WTC11 (cell line): ENCODE data around the gene RAB35. TPM values are rescaled to one million over a fixed set of nuclear protein-coding genes. Genes with fewer than 3 reads are reported as not detected.
"Not testable (repeated sequence)": the region's sequence is repeated elsewhere in the genome, so short reads cannot be mapped to it uniquely, and the experiment has no call there.

Experiments
- ATAC-seq: fragments of 200-7000 bp; cut with Tn5 transposase; 2 replicates; pipeline ENCODE4 v1.10.0; 2021; ENCODE audit warnings: mild to moderate bottlenecking, moderate library complexity
- CTCF ChIA-PET: fragments of 300-600 bp; sonication (Branson Sonifier 250); formaldehyde crosslinking; loops from one replicate; lab custom pipeline; 2021; ENCODE audit warnings: antibody characterized with exemption; lab: Charles Lee
- POLR2A ChIA-PET: fragments of 350-600 bp; sonication (Branson Sonifier 250); formaldehyde crosslinking; loops from one replicate; lab custom pipeline; 2021; ENCODE audit warnings: antibody characterized with exemption; lab: Charles Lee
- DNase-seq: peaks from one replicate; pipeline ENCODE4 v3.0.0; 2021; ENCODE audit warnings: low spot score
- H3K27ac Mint-ChIP-seq: 2 replicates; pipeline ENCODE4 v1.8.0; 2021; ENCODE audit warnings: mixed read lengths
- H3K27me3 Mint-ChIP-seq: 2 replicates; pipeline ENCODE4 v1.8.0; 2021; ENCODE audit warnings: low read depth, mild to moderate bottlenecking, moderate library complexity, mixed read lengths
- H3K36me3 Mint-ChIP-seq: 2 replicates; pipeline ENCODE4 v1.8.0; 2021; ENCODE audit warnings: mixed read lengths
- H3K4me1 Mint-ChIP-seq: 2 replicates; pipeline ENCODE4 v1.8.0; 2022; ENCODE audit warnings: mixed read lengths
- H3K4me3 Mint-ChIP-seq: 2 replicates; pipeline ENCODE4 v1.8.0; 2021; ENCODE audit warnings: mild to moderate bottlenecking, moderate library complexity, mixed read lengths
- H3K9me3 Mint-ChIP-seq: 2 replicates; pipeline ENCODE4 v1.8.0; 2021; ENCODE audit warnings: mixed read lengths
- microRNA-seq: library from miRNA; unstranded; fragments of <30 nt; microRNA quantifications from one replicate; pipeline ENCODE4 v1.2.0, GENCODE V29; 2022; ENCODE audit warnings: borderline number of aligned reads
- total RNA-seq: library from RNA; stranded (reverse); gene quantifications from 3 replicates; pipeline ENCODE4 v1.2.3, GENCODE V29; 2021
- TF ChIP-seq, protein P1 (sequence below): sonication (generic); formaldehyde crosslinking; IDR thresholded peaks from 2 replicates; pipeline ENCODE4 v1.8.0; 2023; ENCODE audit warnings: missing genetic modification reagents, mild to moderate bottlenecking, borderline replicate concordance

Gene RAB35
- total RNA-seq, 1 experiment from 2014 or later, result 44.5 TPM

- TF ChIP-seq, protein P1, sequence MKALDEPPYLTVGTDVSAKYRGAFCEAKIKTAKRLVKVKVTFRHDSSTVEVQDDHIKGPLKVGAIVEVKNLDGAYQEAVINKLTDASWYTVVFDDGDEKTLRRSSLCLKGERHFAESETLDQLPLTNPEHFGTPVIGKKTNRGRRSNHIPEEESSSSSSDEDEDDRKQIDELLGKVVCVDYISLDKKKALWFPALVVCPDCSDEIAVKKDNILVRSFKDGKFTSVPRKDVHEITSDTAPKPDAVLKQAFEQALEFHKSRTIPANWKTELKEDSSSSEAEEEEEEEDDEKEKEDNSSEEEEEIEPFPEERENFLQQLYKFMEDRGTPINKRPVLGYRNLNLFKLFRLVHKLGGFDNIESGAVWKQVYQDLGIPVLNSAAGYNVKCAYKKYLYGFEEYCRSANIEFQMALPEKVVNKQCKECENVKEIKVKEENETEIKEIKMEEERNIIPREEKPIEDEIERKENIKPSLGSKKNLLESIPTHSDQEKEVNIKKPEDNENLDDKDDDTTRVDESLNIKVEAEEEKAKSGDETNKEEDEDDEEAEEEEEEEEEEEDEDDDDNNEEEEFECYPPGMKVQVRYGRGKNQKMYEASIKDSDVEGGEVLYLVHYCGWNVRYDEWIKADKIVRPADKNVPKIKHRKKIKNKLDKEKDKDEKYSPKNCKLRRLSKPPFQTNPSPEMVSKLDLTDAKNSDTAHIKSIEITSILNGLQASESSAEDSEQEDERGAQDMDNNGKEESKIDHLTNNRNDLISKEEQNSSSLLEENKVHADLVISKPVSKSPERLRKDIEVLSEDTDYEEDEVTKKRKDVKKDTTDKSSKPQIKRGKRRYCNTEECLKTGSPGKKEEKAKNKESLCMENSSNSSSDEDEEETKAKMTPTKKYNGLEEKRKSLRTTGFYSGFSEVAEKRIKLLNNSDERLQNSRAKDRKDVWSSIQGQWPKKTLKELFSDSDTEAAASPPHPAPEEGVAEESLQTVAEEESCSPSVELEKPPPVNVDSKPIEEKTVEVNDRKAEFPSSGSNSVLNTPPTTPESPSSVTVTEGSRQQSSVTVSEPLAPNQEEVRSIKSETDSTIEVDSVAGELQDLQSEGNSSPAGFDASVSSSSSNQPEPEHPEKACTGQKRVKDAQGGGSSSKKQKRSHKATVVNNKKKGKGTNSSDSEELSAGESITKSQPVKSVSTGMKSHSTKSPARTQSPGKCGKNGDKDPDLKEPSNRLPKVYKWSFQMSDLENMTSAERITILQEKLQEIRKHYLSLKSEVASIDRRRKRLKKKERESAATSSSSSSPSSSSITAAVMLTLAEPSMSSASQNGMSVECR, result no peak
These were observed 69.5 kb downstream of the RAB35 start (continued) for GRCh38 chr12:120047072-120047471.

DNA sequence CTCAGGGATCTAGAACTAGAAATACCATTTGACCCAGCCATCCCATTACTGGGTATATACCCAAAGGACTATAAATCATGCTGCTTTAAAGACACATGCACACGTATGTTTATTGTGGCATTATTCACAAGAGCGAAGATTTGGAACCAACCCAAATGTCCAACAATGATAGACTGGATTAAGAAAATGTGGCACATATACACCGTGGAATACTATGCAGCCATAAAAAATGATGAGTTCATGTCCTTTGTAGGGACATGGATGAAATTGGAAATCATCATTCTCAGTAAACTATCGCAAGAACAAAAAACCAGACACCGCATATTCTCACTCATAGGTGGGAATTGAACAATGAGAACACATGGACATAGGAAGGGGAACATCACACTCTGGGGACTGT is 71.2 kb downstream of the RAB35 start:
- H3K27ac Mint-ChIP-seq, CTCF ChIA-PET, H3K4me3 Mint-ChIP-seq, H3K9me3 Mint-ChIP-seq, POLR2A ChIA-PET, ATAC-seq, DNase-seq, H3K27me3 Mint-ChIP-seq, H3K36me3 Mint-ChIP-seq: not testable (repeated sequence)
- H3K4me1 Mint-ChIP-seq, result peaks cover 12% of the 10 kb centered on the region

Small RNA genes within 50 kb of the gene (microRNA-seq; reads per million reads assigned to microRNA genes)
- gene MIR4498, result 1.7 reads per million

Other genes starting within 250 kb of the RAB35 start
- 61.6 to 65.4 TPM (median 62.0 TPM) in 3 replicates for gene CIT, start 239.4 kb downstream of the RAB35 start, total RNA-seq
- 17.9 to 23.1 TPM (median 20.2 TPM) in 3 replicates for gene BICDL1, start 127.5 kb downstream of the RAB35 start, total RNA-seq
- gene GCN1, start 78.0 kb upstream of the RAB35 start, total RNA-seq, result 147 to 181 TPM (median 162 TPM) in 3 replicates
- 3,149 to 3,505 TPM (median 3,452 TPM) in 3 replicates for gene RPLP0, start 84.4 kb upstream of the RAB35 start, total RNA-seq
- 96.6 to 132 TPM (median 99.2 TPM) in 3 replicates for gene PXN, start 149.0 kb upstream of the RAB35 start, total RNA-seq
- gene RNU4-2, start 175.2 kb upstream of the RAB35 start, total RNA-seq, result 2,632 to 2,764 TPM (median 2,673 TPM) in 3 replicates
- 2,196 to 2,477 TPM (median 2,436 TPM) in 3 replicates for gene RNU4-1, start 176.5 kb upstream of the RAB35 start, total RNA-seq
- 2.1 to 4.3 TPM (median 2.8 TPM) in 3 replicates for gene SIRT4, start 185.6 kb upstream of the RAB35 start, total RNA-seq
- gene PLA2G1B, start 211.0 kb upstream of the RAB35 start, total RNA-seq, result 0.92 to 1.8 TPM (median 1.4 TPM) in 3 replicates